ENCODE results near the gene MAT1A. TPM values are rescaled to one million over a fixed set of nuclear protein-coding genes. Genes with fewer than 3 reads are reported as not detected.
"Not testable (repeated sequence)": the region's sequence is repeated elsewhere in the genome, so short reads cannot be mapped to it uniquely, and the experiment has no call there.

The MAT1A gene
- total and polyA plus RNA-seq, 4 donors: 0.13 to 0.60 TPM; not detected in 2

DNA sequence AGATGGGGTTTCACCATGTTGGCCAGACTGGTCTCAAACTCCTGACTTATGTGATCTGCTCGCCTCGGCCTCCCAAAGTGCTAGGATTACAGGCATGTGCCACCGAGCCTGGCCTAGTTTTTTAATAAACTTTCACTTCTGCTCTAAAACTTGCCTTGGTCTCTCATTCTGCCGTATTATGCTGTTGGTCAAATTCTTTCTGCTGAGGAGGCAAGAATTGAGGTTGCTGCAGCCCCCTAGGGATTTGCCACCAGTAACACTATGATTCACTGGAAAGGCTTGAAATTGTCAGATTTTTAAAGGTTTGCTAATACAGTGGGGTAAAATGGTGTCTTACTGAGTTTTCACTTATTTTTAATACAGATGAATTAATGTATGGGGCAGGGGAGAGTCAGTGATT, 62.7 kb downstream of the MAT1A start:
- H3K4me3 ChIP-seq (ENCODE audit: low read length in 2 of 2); H3K9me3 ChIP-seq (ENCODE audit: control insufficient read depth, low read length); ATAC-seq (ENCODE audit: low FRiP score); H3K27ac ChIP-seq (ENCODE audit: low read depth in 1 of 2, low read length in 2 of 2); H3K4me1 ChIP-seq (ENCODE audit: control insufficient read depth in 1 of 2, insufficient read depth in 2 of 2, low read length in 2 of 2); intact Hi-C loops (cut with DNase I); DNase-seq; H3K27me3 ChIP-seq (ENCODE audit: control insufficient read depth in 1 of 2, insufficient read depth in 2 of 2, low read length in 1 of 2); H3K36me3 ChIP-seq (ENCODE audit: control insufficient read depth in 1 of 2, insufficient read depth in 2 of 2, low read length in 1 of 2): not testable (repeated sequence)
- 77 to 83% methylated on average over 4 of the region's 4 CpGs for WGBS, 2 donors

DNA sequence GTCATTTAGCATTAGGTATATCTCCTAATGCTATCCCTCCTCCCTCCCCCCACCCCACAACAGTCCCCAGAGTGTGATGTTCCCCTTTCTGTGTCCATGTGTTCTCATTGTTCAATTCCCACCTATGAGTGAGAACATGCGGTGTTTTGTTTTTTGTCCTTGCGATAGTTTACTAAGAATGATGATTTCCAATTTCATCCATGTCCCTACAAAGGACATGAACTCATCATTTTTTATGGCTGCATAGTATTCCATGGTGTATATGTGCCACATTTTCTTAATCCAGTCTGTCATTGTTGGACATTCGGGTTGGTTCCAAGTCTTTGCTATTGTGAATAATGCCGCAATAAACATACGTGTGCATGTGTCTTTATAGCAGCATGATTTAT, 66.4 kb downstream of the MAT1A start:
- H3K4me3 ChIP-seq (ENCODE audit: low read length in 2 of 2); ATAC-seq (ENCODE audit: low FRiP score); H3K27me3 ChIP-seq (ENCODE audit: control insufficient read depth in 1 of 2, insufficient read depth in 2 of 2, low read length in 1 of 2); H3K27ac ChIP-seq (ENCODE audit: low read depth in 1 of 2, low read length in 2 of 2); H3K36me3 ChIP-seq (ENCODE audit: control insufficient read depth in 1 of 2, insufficient read depth in 2 of 2, low read length in 1 of 2); intact Hi-C loops (cut with DNase I); H3K4me1 ChIP-seq (ENCODE audit: control insufficient read depth in 1 of 2, insufficient read depth in 2 of 2, low read length in 2 of 2); DNase-seq; H3K9me3 ChIP-seq (ENCODE audit: control insufficient read depth, low read length): not testable (repeated sequence)
- 63 to 74% methylated on average over 2 of the region's 5 CpGs for WGBS, 2 donors

Other genes with a start within 250 kb of the MAT1A start
- 1 to 10 TPM; 7.6 to 8.1 TPM for gene TMEM254, start 211.0 kb downstream of the MAT1A start, total RNA-seq
- 10 to 100 TPM in 1 of 2 donors, 1 to 10 TPM in 1; 9.6 to 22.8 TPM for gene TMEM254, start 211.0 kb downstream of the MAT1A start, polyA plus RNA-seq
- 100 to 1,000 TPM in 1 of 2 donors, 10 to 100 TPM in 1; 37.7 to 113 TPM for gene PLAC9, start 156.9 kb downstream of the MAT1A start, total RNA-seq
- gene PLAC9, start 156.9 kb downstream of the MAT1A start, polyA plus RNA-seq: 100 to 1,000 TPM in 1 of 2 donors, 10 to 100 TPM in 1; 72.6 to 166 TPM
- 100 to 1,000 TPM; 227 to 256 TPM for gene ANXA11, start 84.1 kb downstream of the MAT1A start, total RNA-seq
- gene ANXA11, start 84.1 kb downstream of the MAT1A start, polyA plus RNA-seq: 100 to 1,000 TPM in 1 of 2 donors, 10 to 100 TPM in 1; 97.3 to 160 TPM
- gene DYDC1, start 67.1 kb upstream of the MAT1A start, total RNA-seq: not detected
- not detected for gene DYDC1, start 67.1 kb upstream of the MAT1A start, polyA plus RNA-seq
- not detected for gene DYDC2, start 67.1 kb upstream of the MAT1A start, total RNA-seq
- gene DYDC2, start 67.1 kb upstream of the MAT1A start, polyA plus RNA-seq: not detected
- 10 to 100 TPM; 39.7 to 43.1 TPM for gene PRXL2A, start 118.9 kb upstream of the MAT1A start, total RNA-seq
- gene PRXL2A, start 118.9 kb upstream of the MAT1A start, polyA plus RNA-seq: 10 to 100 TPM; 15.6 to 32.3 TPM
- 10 to 100 TPM; 59.5 to 61.5 TPM for gene TSPAN14, start 164.7 kb upstream of the MAT1A start, total RNA-seq
- gene TSPAN14, start 164.7 kb upstream of the MAT1A start, polyA plus RNA-seq: 10 to 100 TPM; 12.3 to 13.8 TPM
- under 1 TPM; 0.27 to 0.52 TPM for gene SH2D4B, start 248.2 kb upstream of the MAT1A start, total RNA-seq
- gene SH2D4B, start 248.2 kb upstream of the MAT1A start, polyA plus RNA-seq: not detected

Measured in aorta (tissue), 5 donors.